SK-N-SH (cell line): ENCODE measurements around the gene PDPK1. TPM values are rescaled to one million over a fixed set of nuclear protein-coding genes. Genes with fewer than 3 reads are reported as not detected.
"Not testable (repeated sequence)": the region's sequence is repeated elsewhere in the genome, so short reads cannot be mapped to it uniquely, and the experiment has no call there.

Experiments used
- CTCF ChIA-PET: fragments of 300-600, 350-600 bp; formaldehyde crosslinking; extraction: SDS; loops from one replicate; lab custom pipeline; 2021; lab: Yijun Ruan, JAX
- POLR2A ChIA-PET: fragments of 350-600 bp; sonication (Branson Sonifier 250); formaldehyde crosslinking; extraction: SDS; loops from one replicate; lab custom pipeline; 2020; ENCODE audit warnings: antibody characterized with exemption, inconsistent platforms; lab: Yijun Ruan, JAX
- DNase-seq: peaks from one replicate; pipeline ENCODE4 v3.0.0; 2012
- H2AFZ ChIP-seq: fragments of 200-600 bp; sonication (generic); 2 replicates; pipeline ENCODE4 v1.8.1; 2016; ENCODE audit warnings: antibody characterized with exemption, mild to moderate bottlenecking, low read depth
- H3F3A ChIP-seq: fragments of 200-600 bp; sonication (generic); replicated peaks from 2 replicates; pipeline ENCODE3; 2016; ENCODE audit warnings: antibody characterized with exemption, mild to moderate bottlenecking; ENCODE audit not compliant: insufficient read depth
- H3K27ac ChIP-seq, 2 experiments: fragments of 200-500 bp in 1 of 2; fragments of 200-600 bp in 1 of 2; sonication (Bioruptor generic) in 1 of 2; sonication (generic), shearing (Covaris generic) in 1 of 2; 2 replicates each; pipeline versions ENCODE4 v1.5.1 to v1.6.1; 2014 to 2016; ENCODE audit warnings: low read depth in 2 of 2, inconsistent platforms in 1 of 2, low read length in 1 of 2, mild to moderate bottlenecking in 1 of 2, mixed read lengths in 1 of 2
- H3K27me3 ChIP-seq: fragments of 200-600 bp; sonication (generic), shearing (Covaris generic); 2 replicates; pipeline ENCODE4 v1.6.1; 2016; ENCODE audit warnings: mixed run types; ENCODE audit not compliant: insufficient read depth
- H3K36me3 ChIP-seq, 2 experiments: fragments of 200-500 bp in 1 of 2; fragments of 200-600 bp in 1 of 2; sonication (Bioruptor generic) in 1 of 2; sonication (generic) in 1 of 2; replicated peaks in 1 of 2; 2 replicates each; pipeline versions ENCODE3 to v1.5.1; 2014 to 2016; ENCODE audit warnings: low read length in 1 of 2, mild to moderate bottlenecking in 1 of 2; ENCODE audit not compliant: insufficient read depth in 2 of 2, control insufficient read depth in 1 of 2
- H3K4me1 ChIP-seq, 2 experiments: fragments of 200-500 bp in 1 of 2; fragments of 200-600 bp in 1 of 2; sonication (Bioruptor generic) in 1 of 2; sonication (generic), shearing (Covaris generic) in 1 of 2; 2 replicates each; pipeline versions ENCODE4 v1.5.1 to v1.6.1; 2014 to 2016; ENCODE audit warnings: low read depth in 1 of 2, low read length in 1 of 2, mixed run types in 1 of 2; ENCODE audit not compliant: insufficient read depth in 2 of 2, control insufficient read depth in 1 of 2
- H3K4me2 ChIP-seq: fragments of 200-600 bp; sonication (generic), shearing (Covaris generic); 2 replicates; pipeline ENCODE4 v1.6.1; 2017; ENCODE audit warnings: mixed run types
- H3K4me3 ChIP-seq, 2 experiments: fragments of 200-500 bp in 1 of 2; fragments of 200-600 bp in 1 of 2; sonication (Bioruptor generic) in 1 of 2; sonication (generic), shearing (Covaris generic) in 1 of 2; 2 replicates each; pipeline versions ENCODE4 v1.5.1 to v1.8.1; 2014 to 2016; ENCODE audit warnings: low read depth in 2 of 2, inconsistent platforms in 1 of 2, low read length in 1 of 2, mild to moderate bottlenecking in 1 of 2, mixed read lengths in 1 of 2, moderate library complexity in 1 of 2
- H3K79me2 ChIP-seq: fragments of 200-600 bp; sonication (generic); 2 replicates; pipeline ENCODE4 v1.8.1; 2017; ENCODE audit warnings: mild to moderate bottlenecking; ENCODE audit not compliant: insufficient read depth
- H3K9ac ChIP-seq: fragments of 200-600 bp; sonication (generic); 2 replicates; pipeline ENCODE4 v1.6.1; 2017; ENCODE audit warnings: mixed run types
- H3K9me2 ChIP-seq: fragments of 200-600 bp; sonication (generic); 2 replicates; pipeline ENCODE4 v1.6.1; 2017; ENCODE audit warnings: mixed run types
- H3K9me3 ChIP-seq: fragments of 200-600 bp; sonication (generic); 2 replicates; pipeline ENCODE4 v1.6.1; 2017; ENCODE audit warnings: mixed run types, mild to moderate bottlenecking, moderate library complexity
- H4K20me1 ChIP-seq: fragments of 200-600 bp; sonication (generic); 2 replicates; pipeline ENCODE4 v1.6.1; 2017; ENCODE audit warnings: mild to moderate bottlenecking, mixed run types; ENCODE audit not compliant: insufficient read depth
- CHD2 ChIP-seq: fragments of 150-350 bp; IDR thresholded peaks from 2 replicates; pipeline ENCODE4 v1.6.1; 2018; ENCODE audit warnings: low read length; ENCODE audit not compliant: partially characterized antibody
- EP300 ChIP-seq, 2 experiments: IDR thresholded peaks; 2 replicates each; pipeline versions ENCODE4 v1.4.0 to v1.6.1; 2012; ENCODE audit warnings: borderline replicate concordance in 1 of 2, low read depth in 1 of 2, low read length in 1 of 2
- FOSL2 ChIP-seq: IDR thresholded peaks from 2 replicates; pipeline ENCODE4 v1.4.0; 2012; ENCODE audit warnings: low read depth, mild to moderate bottlenecking, moderate library complexity, borderline replicate concordance
- GABPA ChIP-seq: IDR thresholded peaks from 2 replicates; pipeline ENCODE4 v1.4.0; 2012; ENCODE audit warnings: low read depth, mild to moderate bottlenecking
- JUND ChIP-seq: IDR thresholded peaks from 2 replicates; pipeline ENCODE4 v1.4.0; 2012
- NFIC ChIP-seq: IDR thresholded peaks from 2 replicates; pipeline ENCODE4 v1.4.0; 2012; ENCODE audit warnings: borderline replicate concordance
- RCOR1 ChIP-seq: fragments of 150-350 bp; IDR thresholded peaks from 2 replicates; pipeline ENCODE4 v1.6.1; 2017; ENCODE audit warnings: antibody characterized with exemption, low read length
- RFX5 ChIP-seq: IDR thresholded peaks from 2 replicates; pipeline ENCODE4 v1.6.1; 2012; ENCODE audit warnings: mild to moderate bottlenecking, improper control_type of control experiment, low read length
- SIN3A ChIP-seq: IDR thresholded peaks from 2 replicates; pipeline ENCODE4 v1.6.1; 2012; ENCODE audit warnings: low read depth, mild to moderate bottlenecking, low read length, moderate library complexity, borderline replicate concordance
- TAF1 ChIP-seq: IDR thresholded peaks from 2 replicates; pipeline ENCODE4 v1.6.1; 2012; ENCODE audit warnings: low read depth, mild to moderate bottlenecking, low read length, moderate library complexity, borderline replicate concordance
- TCF12 ChIP-seq: IDR thresholded peaks from 2 replicates; pipeline ENCODE4 v1.4.0; 2012
- YY1 ChIP-seq: IDR thresholded peaks from 2 replicates; pipeline ENCODE4 v1.4.0; 2012; ENCODE audit warnings: low read depth, mild to moderate bottlenecking
- WGBS: methylation state at CpG from one replicate; pipeline ENCODE4 v1.1.6; 2017; ENCODE audit warnings: low lambda C conversion rate; 5-methylcytosine and 5-hydroxymethylcytosine counted together
- polyA plus RNA-seq, 3 experiments: library from polyadenylated mRNA; depleted of rRNA; stranded (reverse); fragments of >200 nt; gene quantifications; 2 replicates each; pipeline ENCODE4 v1.2.3, GENCODE V29; 2012
- TF ChIP-seq, protein P1 (sequence below): fragments of 200-600 bp; sonication (generic); IDR thresholded peaks from 2 replicates; pipeline ENCODE4 v1.6.1; 2017; ENCODE audit warnings: antibody characterized with exemption, mild to moderate bottlenecking, moderate library complexity

PDPK1 gene
- polyA plus RNA-seq, 1 of the 3 experiments (the other 2 are of a cell fraction) = 22.0 TPM

DNA sequence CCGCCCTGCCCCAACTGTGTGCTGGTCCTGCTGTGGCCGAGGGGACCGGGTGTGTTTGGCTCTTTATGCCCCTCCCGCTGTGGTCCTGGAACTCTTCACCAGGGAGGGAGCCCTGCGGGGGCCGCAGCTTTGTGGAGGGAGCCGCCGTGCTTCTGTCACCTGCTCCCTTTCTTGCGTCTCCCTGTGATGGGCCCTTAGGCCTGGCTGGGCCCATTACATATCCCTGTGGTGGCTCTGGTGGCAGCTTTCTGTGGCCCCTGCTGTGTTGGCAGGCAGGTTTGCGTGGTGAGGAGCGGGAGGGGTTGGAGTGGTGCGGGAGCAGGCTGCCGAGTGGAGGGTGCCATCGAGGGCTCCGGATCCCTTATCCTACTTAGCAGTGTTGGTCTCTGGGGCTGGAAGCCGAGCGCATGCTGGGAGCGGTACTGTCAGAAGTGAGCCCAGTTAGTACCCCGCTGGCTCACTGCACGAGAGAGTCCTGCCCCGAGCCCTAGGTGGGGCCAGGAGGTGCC lies 60.4 kb downstream of the PDPK1 start:
- Histone ChIP-seq H3F3A (peaks cover 9% of the 10 kb centered on the region), H3K79me2 (peaks cover 12% of the 10 kb centered on the region; the same call in 1 of the 2 replicates), H3K27ac (no peak overlapping the region), H4K20me1 (0 out of 2 replicates have a peak, but pooled peaks cover 2% of the 10 kb centered on the region), H3K4me1 (no peaks in the 10 kb centered on the region; a peak in 1 of 4 replicates), H3K27me3 (no peaks in the 10 kb centered on the region), H3K9me3 (no peaks in the 10 kb centered on the region), H2AFZ (no peak overlapping the region), H3K9ac (no peak overlapping the region), H3K4me3 (no peak overlapping the region), H3K4me2 (no peak overlapping the region), H3K36me3 (peaks cover 5 to 33% of the 10 kb centered on the region in 2 experiments), H3K9me2 (no peaks in the 10 kb centered on the region)
- no peak for TF ChIP-seq RFX5
- TF ChIP-seq, protein P1, sequence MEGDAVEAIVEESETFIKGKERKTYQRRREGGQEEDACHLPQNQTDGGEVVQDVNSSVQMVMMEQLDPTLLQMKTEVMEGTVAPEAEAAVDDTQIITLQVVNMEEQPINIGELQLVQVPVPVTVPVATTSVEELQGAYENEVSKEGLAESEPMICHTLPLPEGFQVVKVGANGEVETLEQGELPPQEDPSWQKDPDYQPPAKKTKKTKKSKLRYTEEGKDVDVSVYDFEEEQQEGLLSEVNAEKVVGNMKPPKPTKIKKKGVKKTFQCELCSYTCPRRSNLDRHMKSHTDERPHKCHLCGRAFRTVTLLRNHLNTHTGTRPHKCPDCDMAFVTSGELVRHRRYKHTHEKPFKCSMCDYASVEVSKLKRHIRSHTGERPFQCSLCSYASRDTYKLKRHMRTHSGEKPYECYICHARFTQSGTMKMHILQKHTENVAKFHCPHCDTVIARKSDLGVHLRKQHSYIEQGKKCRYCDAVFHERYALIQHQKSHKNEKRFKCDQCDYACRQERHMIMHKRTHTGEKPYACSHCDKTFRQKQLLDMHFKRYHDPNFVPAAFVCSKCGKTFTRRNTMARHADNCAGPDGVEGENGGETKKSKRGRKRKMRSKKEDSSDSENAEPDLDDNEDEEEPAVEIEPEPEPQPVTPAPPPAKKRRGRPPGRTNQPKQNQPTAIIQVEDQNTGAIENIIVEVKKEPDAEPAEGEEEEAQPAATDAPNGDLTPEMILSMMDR = no peak
- no peak for TF ChIP-seq CHD2
- TF ChIP-seq NFIC = no peak
- no peak for TF ChIP-seq FOSL2
- TF ChIP-seq GABPA = no peak
- TF ChIP-seq JUND = no peak
- no peak for TF ChIP-seq TCF12
- WGBS = 94% methylated on average over 14 of the region's 21 CpGs
- POLR2A ChIA-PET = no interaction called here
- CTCF ChIA-PET = no interaction called here
- no peak for DNase-seq

DNA sequence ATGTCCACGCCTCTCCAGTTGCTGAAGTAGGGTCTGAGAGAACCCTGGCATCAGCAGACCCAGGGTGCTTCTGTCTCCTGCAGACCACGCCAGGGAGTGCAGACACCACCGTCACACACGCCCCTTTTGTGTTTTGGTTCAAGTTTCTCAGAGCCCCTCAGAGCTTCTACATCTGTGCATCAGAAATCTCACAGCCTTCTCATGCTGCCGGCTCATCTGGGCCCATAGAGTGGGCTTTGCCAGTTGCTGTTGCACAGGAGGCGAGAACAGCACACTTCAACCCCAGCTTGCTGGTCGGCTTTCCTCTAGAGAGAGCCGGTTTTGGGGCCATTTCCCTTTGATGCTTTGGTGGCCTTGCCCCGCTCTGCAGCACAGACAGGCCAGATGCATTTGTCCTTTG lies 60.9 kb downstream of the PDPK1 start:
- no peak overlapping the region for H3K4me3 ChIP-seq
- TF ChIP-seq FOSL2 (no peak), SIN3A (no peak), RCOR1 (no peak), TAF1 (no peak), EP300 (IDR thresholded peaks at IDR 0.05; ENCODE audit: borderline replicate concordance in 1 of 2, low read depth in 1 of 2, low read length in 1 of 2) (no peak), YY1 (no peak)
- H3F3A ChIP-seq = peaks cover 9% of the 10 kb centered on the region
- no peaks in the 10 kb centered on the region for H4K20me1 ChIP-seq
- no peak overlapping the region for H3K9ac ChIP-seq
- peaks cover 11% of the 10 kb centered on the region; the same call in 1 of the 2 replicates for H3K79me2 ChIP-seq
- peaks cover 5 to 33% of the 10 kb centered on the region in 2 experiments for H3K36me3 ChIP-seq
- no peaks in the 10 kb centered on the region for H3K9me3 ChIP-seq
- H3K4me2 ChIP-seq = no peak overlapping the region
- no peak overlapping the region for H3K27ac ChIP-seq
- no peaks in the 10 kb centered on the region for H3K9me2 ChIP-seq
- H3K27me3 ChIP-seq = no peaks in the 10 kb centered on the region
- POLR2A ChIA-PET = no interaction called here
- H3K4me1 ChIP-seq = no peaks in the 10 kb centered on the region; a peak in 1 of 4 replicates
- H2AFZ ChIP-seq = no peak overlapping the region
- CTCF ChIA-PET = no interaction called here
- DNase-seq = no peak
- WGBS = 97% methylated on average over 9 of the region's 9 CpGs

DNA sequence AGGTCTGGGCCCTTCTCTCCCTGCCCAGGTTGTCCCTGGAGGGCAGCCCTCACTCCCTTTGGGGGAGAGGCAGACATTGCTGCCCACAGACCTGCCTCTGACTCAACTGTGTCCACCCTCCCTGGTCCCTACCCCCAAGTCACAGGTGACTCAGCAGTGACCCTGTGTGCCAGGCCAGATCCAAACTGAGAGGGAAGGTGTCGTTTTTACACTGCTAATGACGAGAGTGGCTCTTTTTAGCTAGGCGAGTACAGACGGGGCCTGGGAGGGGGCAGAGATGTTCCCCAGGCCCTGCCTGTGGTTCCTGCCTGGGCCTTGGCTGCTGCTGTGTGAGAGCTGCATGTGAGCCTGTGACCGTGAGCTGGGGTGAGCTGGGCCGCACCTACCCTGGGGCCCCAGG lies 61.3 kb downstream of the PDPK1 start:
- H2AFZ ChIP-seq, H3K27me3 ChIP-seq, H3K4me2 ChIP-seq, CTCF ChIA-PET, H3K4me1 ChIP-seq, DNase-seq, H4K20me1 ChIP-seq, H3K9me2 ChIP-seq, H3K4me3 ChIP-seq, H3F3A ChIP-seq, POLR2A ChIA-PET, H3K9me3 ChIP-seq, H3K27ac ChIP-seq, H3K9ac ChIP-seq: not testable (repeated sequence)
- Histone ChIP-seq H3K36me3 (peaks cover 5 to 33% of the 10 kb centered on the region in 2 experiments), H3K79me2 (peaks cover 12% of the 10 kb centered on the region)
- no CpG with 5 or more reads among the region's 6 CpGs for WGBS

DNA sequence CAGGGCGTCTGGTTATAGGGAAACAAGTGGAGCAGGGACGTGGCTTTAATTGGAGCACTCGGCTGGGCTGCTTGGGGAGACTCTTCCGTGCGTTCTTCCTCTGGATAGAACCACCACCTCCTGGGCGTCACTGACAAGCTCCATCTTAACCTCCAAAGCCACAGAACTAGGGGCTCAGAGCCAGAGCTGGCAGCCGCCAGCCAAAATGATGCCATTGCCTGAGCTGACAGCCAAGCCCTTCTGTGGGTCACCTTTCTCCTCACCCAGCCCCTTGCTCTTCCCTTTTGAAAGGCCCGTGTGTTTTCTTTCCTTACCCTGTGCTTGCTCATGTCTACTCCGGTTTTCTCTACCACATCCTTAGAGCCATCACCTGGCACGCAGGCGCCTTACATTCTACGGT lies 62.0 kb downstream of the PDPK1 start:
- H3K9me3 ChIP-seq, H3F3A ChIP-seq, H3K9me2 ChIP-seq, H3K27me3 ChIP-seq, H2AFZ ChIP-seq, H3K4me2 ChIP-seq, POLR2A ChIA-PET, CTCF ChIA-PET, DNase-seq, H3K4me1 ChIP-seq, H3K9ac ChIP-seq, H3K27ac ChIP-seq, H4K20me1 ChIP-seq, H3K4me3 ChIP-seq: not testable (repeated sequence)
- Histone ChIP-seq H3K36me3 (peaks cover 5 to 33% of the 10 kb centered on the region in 2 experiments), H3K79me2 (peaks cover 12% of the 10 kb centered on the region)
- WGBS = 95% methylated on average over 12 of the region's 12 CpGs
